ENCODE results near the gene TMIGD3.

DNA sequence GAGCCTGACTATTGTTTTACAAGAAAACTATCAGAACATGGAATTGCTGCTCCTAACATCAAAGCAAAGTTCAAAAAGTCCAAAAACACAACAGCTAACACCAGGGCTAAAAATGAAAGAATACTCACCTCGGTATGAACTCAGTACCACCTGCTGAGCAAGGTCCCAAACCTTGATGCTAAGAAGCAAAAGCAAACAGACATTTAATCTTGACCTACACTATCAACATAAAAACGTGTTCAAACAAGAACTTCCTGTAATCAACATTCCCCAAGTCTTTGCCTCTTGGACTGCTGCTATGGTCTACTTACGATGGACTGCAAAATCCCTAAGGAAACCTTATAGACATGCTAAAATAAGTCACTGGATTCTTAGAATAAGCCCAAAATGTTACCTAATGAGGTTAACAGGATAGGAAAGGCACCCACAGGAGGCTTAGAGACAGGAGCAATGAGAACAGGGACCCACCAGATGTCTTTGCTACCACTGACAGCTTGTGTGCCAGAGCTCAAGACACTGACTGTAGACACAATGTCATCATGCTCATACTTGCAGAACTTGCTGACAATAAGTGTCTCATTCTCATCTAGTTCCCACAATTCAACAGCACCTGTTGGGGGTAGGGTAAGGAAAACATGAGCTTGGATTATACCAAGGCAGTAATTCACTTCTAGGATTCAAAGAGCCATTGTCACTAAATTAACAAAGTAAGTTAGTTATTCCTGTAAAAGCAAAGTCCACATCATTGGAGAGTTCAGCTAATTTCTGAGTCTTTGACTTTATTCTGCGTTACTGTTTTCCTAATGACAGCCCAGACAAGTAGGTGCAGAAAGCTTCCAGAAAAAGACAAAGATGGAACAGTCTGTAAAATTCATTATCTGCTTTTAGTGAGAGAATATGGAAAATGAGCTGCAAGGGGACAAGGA is 56.2 kb downstream of the TMIGD3 start:
- no peak for TF ChIP-seq POLR2A (IDR thresholded peaks at IDR 0.05)
- TF ChIP-seq, protein P1, sequence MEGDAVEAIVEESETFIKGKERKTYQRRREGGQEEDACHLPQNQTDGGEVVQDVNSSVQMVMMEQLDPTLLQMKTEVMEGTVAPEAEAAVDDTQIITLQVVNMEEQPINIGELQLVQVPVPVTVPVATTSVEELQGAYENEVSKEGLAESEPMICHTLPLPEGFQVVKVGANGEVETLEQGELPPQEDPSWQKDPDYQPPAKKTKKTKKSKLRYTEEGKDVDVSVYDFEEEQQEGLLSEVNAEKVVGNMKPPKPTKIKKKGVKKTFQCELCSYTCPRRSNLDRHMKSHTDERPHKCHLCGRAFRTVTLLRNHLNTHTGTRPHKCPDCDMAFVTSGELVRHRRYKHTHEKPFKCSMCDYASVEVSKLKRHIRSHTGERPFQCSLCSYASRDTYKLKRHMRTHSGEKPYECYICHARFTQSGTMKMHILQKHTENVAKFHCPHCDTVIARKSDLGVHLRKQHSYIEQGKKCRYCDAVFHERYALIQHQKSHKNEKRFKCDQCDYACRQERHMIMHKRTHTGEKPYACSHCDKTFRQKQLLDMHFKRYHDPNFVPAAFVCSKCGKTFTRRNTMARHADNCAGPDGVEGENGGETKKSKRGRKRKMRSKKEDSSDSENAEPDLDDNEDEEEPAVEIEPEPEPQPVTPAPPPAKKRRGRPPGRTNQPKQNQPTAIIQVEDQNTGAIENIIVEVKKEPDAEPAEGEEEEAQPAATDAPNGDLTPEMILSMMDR (IDR thresholded peaks at IDR 0.05), result no peak

Measured in stomach (tissue), 4 donors.